GM18508 (cell line): ENCODE measurements around the gene MYLK.

ENCODE experiments used
- ATAC-seq: cut with Tn5 transposase; IDR thresholded peaks from one replicate; pipeline ENCODE4 v1.9.1; 2021; ENCODE audit warnings: moderate number of reproducible peaks; ENCODE audit not compliant: insufficient read depth, unreplicated experiment

MYLK gene

DNA sequence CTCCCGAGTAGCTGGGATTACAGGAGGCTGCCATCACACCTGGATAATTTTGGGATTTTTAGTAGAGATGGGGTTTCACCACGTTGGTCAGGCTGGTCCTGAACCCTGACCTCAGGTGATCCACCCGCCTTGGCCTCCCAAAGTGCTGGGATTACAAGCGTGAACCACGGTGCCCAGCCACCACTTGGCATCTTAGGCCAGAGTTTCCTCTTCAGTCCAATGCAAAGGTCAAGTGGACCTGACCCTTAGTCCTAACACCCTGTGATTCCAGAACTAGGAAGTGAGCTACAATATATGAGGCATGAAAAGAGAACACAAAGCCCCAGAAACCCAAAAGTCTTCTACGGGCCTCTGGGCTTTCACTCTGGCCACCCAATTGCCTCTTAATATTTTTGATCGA, 5.3 kb downstream of the MYLK start:
- ATAC-seq, result no peak

DNA sequence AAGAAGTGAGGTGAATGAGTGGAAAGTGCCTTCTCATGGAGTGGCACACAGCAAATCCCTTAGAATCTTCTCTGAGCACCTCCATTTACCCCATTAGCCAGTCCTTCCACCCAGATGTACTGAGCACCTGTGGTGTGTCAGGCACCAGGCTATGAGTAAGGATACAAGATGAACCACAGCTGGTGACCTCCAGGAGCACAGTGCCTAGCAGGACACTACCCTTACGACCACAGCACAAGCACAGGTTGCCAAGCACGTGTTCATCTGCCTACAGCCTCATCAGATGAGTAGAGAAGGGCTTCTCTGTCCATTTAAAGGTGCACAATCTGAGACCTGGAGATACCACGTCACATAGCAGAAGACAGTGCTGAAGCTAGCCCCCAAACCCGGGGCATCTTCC, 6.2 kb downstream of the MYLK start:
- no peak for ATAC-seq

DNA sequence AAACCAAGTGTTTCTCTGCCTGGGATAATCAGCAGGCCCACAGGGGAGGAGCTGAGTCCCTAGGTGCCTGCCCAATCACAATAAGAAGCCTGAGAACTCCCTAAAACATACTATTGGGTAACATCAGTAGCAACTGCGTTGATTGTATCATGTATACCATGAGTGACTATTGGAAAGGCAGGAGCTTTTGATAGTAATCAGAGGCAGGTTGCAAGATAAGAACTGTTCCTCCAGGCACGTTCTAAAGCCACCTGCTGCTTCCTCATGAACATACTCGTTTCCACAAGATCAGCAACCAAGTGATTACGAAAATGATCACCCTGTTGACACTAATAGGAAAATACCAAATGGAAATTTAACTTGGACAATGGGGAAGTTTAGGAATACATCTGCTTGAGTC, 6.7 kb downstream of the MYLK start:
- no peak for ATAC-seq

DNA sequence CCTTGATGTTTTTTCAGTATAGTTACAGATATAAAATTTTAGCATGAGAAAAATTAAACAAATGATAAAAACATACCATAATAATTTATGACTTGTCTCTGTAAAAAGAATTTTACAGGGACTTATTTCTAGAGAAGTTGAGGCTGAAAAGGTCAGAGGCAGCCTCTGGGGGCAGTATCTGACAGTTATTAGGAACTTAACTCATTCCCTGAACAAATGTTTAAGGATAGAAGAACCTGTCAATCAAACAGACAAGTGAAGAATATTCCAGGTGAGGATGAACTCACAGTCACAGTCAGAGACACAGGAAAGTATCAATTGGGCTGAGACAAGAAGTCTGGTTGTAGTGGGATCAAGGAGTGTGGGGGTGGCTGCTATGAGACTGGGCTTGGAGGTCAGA, 7.3 kb downstream of the MYLK start:
- no peak for ATAC-seq

DNA sequence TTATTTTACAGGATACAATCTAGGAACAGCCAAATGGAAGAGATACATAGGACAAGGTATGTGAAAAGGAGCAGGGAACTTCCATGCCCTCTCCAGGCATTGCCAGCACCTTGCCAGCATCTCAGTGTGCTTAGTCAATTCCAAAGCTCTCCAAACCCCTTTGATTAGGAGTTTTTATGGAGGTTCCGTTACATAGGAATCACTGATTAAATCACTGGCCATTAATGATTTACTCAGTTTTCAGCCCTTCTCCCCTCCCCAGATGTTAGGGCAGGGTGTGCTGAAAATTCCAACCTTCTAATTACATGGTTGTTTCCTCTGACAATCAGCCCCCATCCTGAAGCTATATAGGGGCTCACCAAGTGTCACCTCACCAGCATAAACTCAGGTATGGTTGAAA, 11.5 kb downstream of the MYLK start:
- no peak for ATAC-seq

DNA sequence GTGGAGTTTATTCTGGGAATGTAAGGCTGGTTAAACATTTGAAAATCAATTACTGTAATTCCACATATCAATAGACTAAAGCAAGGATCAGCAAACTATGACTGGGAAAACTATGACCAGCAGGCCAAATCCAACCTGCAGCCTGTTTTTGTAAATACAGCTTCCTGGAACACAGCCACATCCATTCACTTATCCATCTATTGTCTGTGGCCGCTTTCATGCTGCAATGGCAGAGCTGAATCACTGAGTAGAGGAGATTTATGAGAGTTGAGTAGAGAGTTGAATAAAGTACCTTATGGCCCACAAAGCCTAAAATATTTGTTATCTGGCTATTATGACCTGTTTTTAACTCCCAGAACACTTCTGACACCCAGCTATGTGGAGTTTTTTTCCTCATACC, 12.2 kb downstream of the MYLK start:
- ATAC-seq, result no peak

DNA sequence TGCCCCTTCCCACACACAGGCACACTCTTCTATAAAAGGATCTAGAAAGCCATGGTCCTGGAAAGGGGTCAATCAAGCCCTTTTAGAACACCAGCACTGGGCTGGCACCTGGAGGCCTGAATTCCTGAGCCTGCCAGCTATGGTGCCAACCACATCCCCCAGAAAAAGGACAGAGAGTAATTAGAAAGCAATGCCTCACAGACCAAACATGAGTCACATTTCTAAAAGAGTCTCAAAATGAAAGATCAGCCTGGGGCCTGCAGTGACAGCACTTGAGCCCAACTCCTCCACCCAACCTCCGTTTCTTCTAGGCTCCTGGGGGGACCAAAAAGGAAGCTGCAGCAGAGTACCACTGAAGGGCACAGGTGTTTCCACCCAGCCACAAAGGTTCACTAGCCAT, 14.1 kb downstream of the MYLK start:
- ATAC-seq, result no peak

DNA sequence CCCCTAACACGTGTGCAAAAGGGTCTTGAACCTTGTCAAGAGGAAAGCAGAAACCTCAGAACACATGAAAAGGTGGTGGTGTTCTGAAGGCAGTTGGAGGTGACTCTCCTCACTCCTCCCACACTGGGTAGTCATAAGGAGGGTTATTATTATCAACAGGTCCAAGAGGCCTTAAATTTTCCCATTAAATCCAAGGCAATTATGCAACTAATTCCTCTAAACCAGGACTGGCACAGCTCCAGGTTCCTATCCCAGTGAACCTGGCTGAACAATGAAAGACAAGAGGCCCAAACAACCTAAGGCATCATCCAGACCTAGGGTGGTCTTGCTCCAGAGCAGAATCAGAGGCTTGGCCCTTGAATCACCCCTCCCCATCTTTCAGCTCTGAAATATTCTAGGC, 15.0 kb downstream of the MYLK start:
- no peak for ATAC-seq

DNA sequence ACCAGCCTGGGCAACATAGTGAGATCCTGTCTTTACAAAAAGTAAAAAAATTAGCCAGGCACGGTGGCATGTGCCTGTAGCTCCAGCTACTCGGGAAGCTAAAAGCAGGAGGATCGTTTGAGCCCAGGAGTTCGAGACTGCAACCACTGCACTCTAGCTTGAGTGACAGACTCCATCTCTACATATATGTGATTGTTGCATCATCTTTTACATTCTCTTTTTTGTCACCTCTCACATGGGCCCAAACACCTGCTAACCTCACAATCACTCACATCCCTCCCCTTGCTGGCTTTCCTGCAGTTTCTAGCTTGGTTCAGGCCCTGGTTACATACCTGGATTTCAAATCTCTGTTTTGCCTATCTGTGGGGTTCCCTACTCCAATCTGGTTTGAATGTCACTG, 19.4 kb downstream of the MYLK start:
- ATAC-seq, result no peak

DNA sequence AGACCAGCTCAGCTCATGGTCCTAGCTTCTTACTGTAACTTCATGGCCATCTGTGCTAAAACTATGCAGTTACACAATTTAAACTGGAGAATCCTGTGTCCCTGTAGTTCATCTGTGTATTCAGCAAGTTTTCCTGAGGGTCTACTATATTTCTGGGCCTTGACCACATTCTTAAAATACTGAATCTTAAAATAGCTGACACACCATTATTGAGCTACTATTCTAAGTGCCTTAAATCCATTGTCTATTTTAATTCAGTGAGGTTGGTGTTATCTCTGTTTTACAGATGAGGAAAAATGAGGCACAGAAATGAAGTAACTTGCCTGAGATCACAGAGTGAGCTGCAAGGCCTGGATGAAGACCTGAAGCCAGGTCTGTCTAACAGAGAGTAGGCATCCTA, 22.0 kb downstream of the MYLK start:
- no peak for ATAC-seq

DNA sequence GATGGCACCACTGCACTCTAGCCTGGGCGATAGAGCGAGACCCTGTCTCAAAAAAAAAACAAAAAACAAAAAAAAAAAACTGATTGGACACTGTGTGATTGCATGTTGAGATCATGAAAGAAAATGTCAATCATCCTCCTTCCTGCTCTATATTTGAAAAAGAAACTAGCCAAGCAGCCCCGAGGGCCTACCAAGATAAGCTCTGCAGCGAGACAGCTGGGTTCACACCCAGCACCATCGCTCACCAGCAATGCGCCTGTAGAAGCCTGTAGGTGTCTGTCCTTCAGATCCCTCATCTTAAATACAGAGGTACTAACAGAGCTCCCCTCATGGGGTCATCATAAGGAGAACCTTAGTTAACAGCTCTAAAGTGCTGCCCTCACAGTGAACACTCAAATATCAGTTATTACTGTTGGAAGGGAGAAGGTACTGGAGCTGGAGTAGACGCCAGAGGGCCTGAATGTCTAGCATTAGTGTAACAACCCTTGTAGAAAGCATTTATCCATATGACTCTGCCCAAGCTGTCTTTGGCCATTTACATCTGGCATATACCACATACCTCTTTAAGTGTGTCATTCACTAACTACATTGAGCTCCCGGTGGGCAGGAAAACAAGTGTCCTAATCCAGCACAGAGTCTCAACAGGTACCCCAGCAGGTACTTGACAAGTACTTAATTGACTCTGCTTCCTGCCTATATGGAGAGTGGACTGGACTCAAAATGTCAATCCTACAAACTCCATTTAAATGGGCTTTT, 22.9 kb downstream of the MYLK start:
- ATAC-seq, result no peak

DNA sequence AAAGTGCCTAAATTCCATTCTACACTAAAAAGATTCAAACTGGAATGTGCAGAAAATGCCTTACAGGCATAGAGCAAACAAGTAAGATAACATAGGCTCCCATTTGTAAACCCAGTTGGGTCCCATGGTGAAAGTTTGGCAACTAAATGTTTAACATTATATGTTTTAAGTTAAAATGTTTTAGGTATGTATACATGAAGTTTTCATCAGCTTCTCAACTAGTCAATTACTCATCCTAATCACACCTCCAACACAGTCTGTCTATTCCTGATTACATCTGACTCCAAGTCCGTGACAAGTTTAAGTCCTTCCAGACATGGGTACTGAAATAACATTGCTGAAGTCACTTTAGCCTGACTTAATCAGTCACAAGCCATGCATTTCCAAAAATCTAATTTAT, 25.0 kb downstream of the MYLK start:
- ATAC-seq, result no peak

DNA sequence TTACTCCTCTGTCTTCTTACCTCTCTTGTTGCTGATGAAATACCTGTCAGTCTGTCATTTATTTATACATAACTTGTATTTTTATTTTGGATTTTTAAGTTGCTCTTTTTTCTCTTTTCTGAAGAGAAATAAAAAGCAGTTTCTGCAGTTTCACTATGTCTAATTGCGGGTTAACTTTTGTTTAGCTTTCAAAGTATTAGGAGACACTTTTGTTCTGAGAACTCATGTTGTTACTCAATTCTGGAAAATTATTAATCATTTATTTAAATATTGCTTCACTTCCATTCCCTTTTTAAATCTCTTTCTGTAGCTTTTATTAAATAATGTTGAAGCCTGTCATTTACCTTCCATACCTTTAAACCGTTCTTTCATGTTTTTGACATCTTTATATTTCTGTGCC, 29.2 kb downstream of the MYLK start:
- ATAC-seq, result no peak

DNA sequence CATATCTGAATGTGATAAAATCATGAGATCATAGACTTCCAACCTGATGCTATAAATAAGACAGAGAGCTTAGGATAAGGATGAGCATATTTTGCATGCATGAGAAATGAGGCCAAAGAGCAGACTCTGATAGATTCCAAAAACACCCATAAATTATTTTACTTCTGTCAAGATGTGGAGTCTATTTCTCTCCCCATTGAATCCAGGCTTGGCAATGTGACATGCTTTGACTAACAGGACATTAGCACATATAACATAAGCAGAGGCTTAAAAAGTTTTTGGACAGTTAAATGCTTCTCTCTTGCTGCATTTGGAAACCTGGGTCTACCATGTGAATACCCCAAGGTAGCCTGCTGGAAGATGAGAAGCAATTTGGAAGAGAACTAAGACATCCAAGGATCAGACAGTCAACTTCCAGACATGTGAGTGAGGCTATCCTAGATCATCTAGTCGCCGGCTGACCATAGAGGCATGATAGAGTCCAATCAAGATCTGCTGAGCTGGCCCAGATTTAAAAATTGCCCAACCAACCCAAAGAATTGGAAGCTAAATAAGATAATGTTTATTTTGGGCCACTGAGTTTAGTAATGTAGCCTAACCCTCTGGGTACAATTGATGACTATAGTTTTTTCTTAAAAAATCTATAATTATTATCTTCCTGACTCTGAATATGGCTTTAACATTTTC, 30.3 kb downstream of the MYLK start:
- no peak for ATAC-seq

DNA sequence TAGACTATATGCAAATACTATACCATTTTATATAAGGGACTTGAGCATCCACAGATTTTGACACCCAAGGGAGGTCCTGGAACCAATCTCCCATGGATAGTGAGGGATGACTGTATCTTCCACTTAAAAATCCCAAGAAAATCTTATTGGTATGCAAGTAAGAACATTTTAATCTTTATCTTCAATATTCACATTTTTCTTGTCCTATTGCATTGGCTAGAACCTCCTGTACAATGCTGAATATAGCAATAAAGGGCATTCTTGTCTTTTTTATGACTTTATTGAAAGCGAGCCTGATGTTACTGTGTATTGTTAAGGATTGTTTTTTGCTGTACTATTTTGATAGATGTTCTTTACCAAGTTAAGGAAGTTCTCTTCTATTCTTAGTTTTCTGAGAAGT, 36.9 kb downstream of the MYLK start:
- no peak for ATAC-seq

DNA sequence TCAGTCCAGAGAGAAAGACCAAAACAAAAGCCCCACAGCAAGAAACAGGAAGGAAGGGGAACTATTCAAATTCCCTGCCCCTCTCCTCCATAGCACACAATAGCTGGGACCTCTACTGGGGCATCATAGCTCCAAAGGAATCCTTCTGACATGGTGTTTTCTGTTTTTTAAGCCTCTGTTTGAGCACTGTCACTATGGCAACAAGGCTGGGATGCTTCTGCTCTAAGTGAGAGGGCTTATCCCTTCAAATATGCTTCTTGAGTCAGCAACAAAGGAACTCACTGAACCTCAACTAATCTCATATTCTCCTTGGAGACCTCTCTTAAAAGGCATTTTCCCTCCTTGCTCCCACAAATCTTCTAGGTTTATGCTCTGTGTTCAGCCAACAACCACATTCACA, 40.5 kb downstream of the MYLK start:
- ATAC-seq, result no peak

DNA sequence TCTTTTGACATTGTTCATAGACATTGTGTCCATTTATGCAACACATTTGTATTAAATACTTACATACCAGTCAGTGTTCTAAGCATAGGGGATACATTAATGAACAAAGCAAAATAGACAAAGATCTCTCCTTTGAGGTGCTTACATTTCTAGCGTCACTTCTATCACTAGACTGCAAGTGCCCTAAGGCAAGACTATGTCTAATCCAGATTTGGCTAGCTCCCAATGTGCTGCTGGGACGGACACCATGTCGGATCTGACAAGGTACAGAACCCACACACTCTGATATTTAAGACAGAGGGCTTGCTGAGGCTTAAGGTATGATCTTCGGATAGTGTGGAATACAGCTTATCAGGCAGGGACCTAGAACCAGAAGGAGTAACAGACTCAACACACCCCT, 41.4 kb downstream of the MYLK start:
- no peak for ATAC-seq

DNA sequence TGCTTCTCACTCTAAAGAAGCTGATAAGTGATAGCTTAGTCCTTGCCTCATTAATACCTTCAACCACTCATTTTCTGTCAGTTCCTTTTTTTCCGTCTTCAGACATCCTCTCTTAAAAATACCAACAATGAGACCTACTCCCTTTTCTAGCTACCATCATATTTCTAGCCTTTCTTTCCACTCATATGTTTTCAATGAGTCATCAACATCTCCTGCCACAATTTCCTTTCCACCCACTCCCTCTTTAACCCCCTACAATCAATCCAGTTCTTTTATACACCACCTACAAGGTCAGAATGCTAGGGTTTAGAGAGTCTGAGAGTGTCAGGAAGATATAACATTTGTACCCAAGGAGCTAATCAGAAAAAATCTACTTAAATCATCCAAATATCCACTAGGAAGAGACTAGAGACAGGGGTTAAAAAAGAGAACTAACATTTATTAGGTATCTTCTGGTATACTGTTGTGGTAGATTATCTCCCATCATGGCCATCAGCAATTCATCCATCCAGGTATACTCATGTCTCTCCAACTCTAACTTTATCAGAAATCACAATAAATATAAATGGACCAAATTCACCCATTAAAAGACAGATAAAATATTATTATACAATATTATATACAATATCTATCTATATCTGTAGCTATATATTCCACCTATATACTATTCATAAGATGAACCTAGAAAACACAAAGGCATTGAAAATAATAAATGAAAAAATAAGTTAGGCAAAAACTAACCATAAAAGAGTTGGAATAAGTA, 42.5 kb downstream of the MYLK start:
- no peak for ATAC-seq

DNA sequence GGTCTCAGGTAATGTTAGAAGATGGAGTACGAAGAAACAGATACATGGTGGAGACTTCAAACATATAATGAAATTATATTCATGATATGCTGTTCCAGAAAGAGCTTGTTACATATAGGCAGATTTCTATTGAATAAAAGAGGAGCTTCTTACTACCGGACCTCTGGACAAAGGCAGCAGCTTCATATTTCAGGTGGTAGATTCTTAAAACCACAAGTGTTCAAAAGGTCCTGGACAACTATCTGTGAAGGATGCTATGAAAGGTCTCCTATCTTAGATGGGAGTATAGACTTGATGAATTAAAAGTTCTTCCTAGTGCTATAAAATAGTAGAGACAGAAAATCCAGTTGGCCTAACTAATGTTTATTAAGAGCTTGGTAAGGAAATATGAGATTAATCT, 43.2 kb downstream of the MYLK start:
- no peak for ATAC-seq

DNA sequence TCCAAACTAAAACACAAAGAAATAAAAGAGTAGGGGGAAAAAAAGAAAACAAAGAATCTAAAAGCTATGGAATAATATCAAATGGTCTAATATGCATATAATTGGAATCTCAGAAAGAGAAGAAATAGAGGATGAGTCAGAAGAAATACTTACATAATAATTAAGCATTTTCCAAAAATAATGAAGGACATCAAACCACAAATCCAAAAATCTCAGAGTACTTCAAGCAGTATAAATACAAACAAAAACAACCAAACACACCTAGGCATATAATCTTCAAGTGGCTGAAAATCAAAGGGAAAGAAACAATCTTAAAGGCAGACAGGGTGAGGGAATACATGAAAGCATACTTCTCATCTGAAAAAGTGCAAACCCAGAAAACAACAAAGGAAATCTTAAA, 46.3 kb downstream of the MYLK start:
- ATAC-seq, result no peak

DNA sequence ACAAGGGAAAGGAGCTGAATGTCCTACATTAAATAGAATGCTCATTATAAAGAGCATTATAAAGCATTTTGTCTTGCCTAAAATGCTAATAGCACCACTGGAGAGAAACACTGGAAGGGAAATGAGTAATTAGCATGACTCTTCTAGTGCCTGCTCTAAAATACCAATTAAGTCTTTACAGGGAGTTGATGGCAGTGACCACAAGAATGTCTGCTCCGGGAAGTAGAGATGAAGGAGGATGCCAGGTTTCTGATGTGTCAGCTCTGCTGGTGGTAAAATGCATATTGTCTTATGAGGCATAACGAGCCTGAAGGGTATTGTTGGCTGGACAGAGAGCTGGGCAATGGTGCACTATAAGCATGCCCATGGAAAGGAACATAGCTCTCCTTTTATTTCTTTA, 49.5 kb downstream of the MYLK start:
- ATAC-seq, result no peak

DNA sequence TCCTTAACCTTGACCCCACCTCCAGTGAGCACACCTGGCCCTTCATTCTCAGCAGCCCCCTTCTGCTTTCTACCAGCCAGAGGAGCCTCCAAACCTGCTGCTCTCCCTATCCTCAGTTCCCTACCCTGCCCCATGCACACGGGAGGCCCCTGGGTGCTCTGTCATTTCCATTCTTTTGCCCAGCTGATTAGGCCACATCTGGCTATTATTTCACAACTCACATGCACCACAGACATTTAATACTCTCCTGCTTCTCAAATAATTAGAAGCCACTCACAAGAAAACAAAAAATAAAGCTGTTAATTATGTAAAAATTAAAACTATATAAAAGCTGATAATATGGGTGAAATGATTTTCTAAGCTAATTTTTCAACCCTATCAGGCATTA, 50.7 kb downstream of the MYLK start:
- ATAC-seq, result no peak
